GM19025 (cell line): ENCODE results near the gene FAM216A.

Source experiments
- ATAC-seq: cut with Tn5 transposase; IDR thresholded peaks from one replicate; pipeline ENCODE4 v1.9.1; 2021; ENCODE audit warnings: mild to moderate bottlenecking, low read depth, moderate library complexity; ENCODE audit not compliant: unreplicated experiment

The FAM216A gene

DNA sequence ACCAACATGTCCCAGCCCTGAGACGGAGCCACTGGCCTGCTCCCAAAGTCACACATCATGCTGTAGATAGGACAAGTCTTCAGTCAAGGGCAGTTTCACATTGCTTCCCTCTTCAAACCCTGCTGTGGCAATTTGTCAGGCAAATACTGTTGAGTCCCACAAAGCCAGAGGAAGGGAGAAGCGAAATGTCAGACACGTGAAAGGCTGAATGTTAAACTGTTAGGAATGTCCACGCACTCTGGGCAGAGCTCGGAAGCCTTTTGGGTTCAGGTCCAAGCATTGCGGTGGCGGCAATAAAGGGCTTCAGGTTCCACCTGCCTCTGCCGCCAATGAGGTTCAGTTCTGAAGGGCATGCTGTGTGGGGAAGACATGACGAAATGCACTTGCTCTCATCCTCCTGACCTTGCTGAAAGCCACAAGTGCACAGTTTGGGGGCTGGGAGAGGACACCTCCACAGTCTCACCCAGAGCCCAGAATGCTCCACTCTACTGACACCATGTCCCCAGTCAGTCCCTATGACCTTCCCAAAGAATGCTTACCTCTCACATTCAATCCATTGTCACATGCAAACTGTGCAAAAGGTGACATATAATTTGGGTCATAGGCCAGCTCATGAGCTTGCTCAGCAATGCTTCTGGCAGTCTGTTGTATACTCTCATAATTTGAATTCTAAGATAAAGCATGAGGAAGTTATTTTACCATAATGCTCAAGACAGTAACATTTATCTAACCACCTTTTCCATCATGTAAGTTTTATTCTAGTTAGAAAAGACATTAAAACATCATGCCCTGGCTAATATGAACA is 69.2 kb downstream of the FAM216A start:
- no peak for ATAC-seq

DNA sequence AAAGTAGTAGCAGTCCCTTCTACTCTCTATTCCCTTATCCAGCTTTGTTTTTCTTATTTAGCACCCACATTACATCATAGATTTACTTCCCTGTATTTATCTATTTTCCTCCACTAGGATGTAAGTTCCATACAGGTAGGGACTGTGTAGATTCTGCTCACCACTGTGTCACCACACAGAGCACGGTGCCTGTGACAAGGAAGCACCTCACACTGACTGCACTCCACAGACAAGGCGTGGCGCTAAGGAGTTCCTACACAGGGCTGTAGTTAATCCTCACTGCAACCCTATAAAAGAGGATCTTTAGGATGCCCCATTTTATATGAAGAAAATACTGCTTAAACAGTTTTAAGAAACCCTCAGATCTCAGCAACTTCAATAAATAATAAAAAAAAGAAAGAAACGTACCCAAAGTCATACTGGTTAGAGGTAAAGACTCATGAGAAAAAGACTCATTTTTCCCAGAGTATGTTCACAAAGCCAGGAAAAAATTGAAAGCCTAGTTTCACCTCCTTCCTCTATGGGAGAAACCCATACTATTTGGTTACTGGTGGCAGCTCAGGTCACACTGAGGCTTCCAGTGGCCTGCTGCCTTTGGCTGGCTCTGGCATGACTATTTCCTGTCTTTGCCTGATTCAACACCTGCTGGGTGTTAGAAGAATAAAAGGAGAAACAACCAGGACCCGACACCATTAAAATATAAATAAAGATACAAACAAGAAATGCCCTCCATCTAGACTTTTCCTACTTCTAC is 70.4 kb downstream of the FAM216A start:
- ATAC-seq: no peak
